BE2C (cell line): Measurements from ENCODE around the gene PPP3CA.

Experiments
- DNase-seq: peaks from one replicate; pipeline ENCODE4 v3.0.0-alpha.2; 2020
- H3K27me3 ChIP-seq: fragments of 250-450 bp; sonication (Bioruptor Pico); 2 replicates; pipeline ENCODE4 v1.5.1; 2020; ENCODE audit warnings: mild to moderate bottlenecking
- H3K36me3 ChIP-seq: fragments of 250-450 bp; sonication (Bioruptor Pico); 2 replicates; pipeline ENCODE4 v1.5.1; 2020; ENCODE audit warnings: mild to moderate bottlenecking
- H3K4me1 ChIP-seq: fragments of 250-450 bp; sonication (Bioruptor Pico); 2 replicates; pipeline ENCODE4 v1.5.1; 2020
- H3K4me3 ChIP-seq: 2 replicates; pipeline ENCODE4 v1.5.1; 2011; ENCODE audit warnings: low read depth, low read length
- H3K9me3 ChIP-seq: fragments of 250-450 bp; sonication (Bioruptor Pico); 2 replicates; pipeline ENCODE4 v1.5.1; 2020
- CTCF ChIP-seq: IDR thresholded peaks from 2 replicates; pipeline ENCODE4 v1.5.1; 2012; ENCODE audit warnings: mild to moderate bottlenecking, low read depth, low read length

The PPP3CA gene

GRCh38 chr4:101290654-101291053 is 56.7 kb downstream of the PPP3CA start:
- TF ChIP-seq CTCF = no peak
- H3K9me3 ChIP-seq = no peaks in the 10 kb centered on the region
- DNase-seq = no peak
- no peak overlapping the region for H3K4me3 ChIP-seq
- H3K27me3 ChIP-seq = no peaks in the 10 kb centered on the region
- H3K36me3 ChIP-seq = no peaks in the 10 kb centered on the region
- peaks cover 12% of the 10 kb centered on the region for H3K4me1 ChIP-seq

- peaks cover 12% of the 10 kb centered on the region for H3K4me1 ChIP-seq
Observed at GRCh38 chr4:101289306-101289705, 58.0 kb downstream of the PPP3CA start.

GRCh38 chr4:101288365-101289145 is 58.8 kb downstream of the PPP3CA start:
- Histone ChIP-seq H3K27me3 (no peaks in the 10 kb centered on the region), H3K4me3 (no peak overlapping the region), H3K4me1 (peaks cover 12% of the 10 kb centered on the region), H3K9me3 (no peaks in the 10 kb centered on the region), H3K36me3 (no peaks in the 10 kb centered on the region)
- TF ChIP-seq CTCF = no peak
- DNase-seq = no peak

More at GRCh38 chr4:101289306-101289705, 58.0 kb downstream of the PPP3CA start:
- no peak for TF ChIP-seq CTCF
- Histone ChIP-seq H3K9me3 (no peaks in the 10 kb centered on the region), H3K27me3 (no peaks in the 10 kb centered on the region), H3K36me3 (no peaks in the 10 kb centered on the region), H3K4me3 (no peak overlapping the region)
- no peak for DNase-seq

- Histone ChIP-seq H3K27me3 (no peaks in the 10 kb centered on the region), H3K4me1 (peaks cover 4% of the 10 kb centered on the region), H3K4me3 (no peak overlapping the region), H3K36me3 (no peaks in the 10 kb centered on the region), H3K9me3 (no peaks in the 10 kb centered on the region)
- TF ChIP-seq CTCF = no peak
- no peak for DNase-seq
Observed at GRCh38 chr4:101287324-101287723, 60.0 kb downstream of the PPP3CA start.

GRCh38 chr4:101286663-101287062 is 60.7 kb downstream of the PPP3CA start:
- no peaks in the 10 kb centered on the region for H3K27me3 ChIP-seq
- TF ChIP-seq CTCF = no peak
- H3K4me1 ChIP-seq = no peaks in the 10 kb centered on the region; the same call in 1 of the 2 replicates
- no peak for DNase-seq
- H3K4me3 ChIP-seq = no peak overlapping the region
- no peaks in the 10 kb centered on the region for H3K9me3 ChIP-seq
- H3K36me3 ChIP-seq = no peaks in the 10 kb centered on the region

- Histone ChIP-seq H3K27me3 (no peaks in the 10 kb centered on the region), H3K4me3 (no peak overlapping the region), H3K4me1 (no peaks in the 10 kb centered on the region; the same call in 1 of the 2 replicates), H3K36me3 (no peaks in the 10 kb centered on the region), H3K9me3 (no peaks in the 10 kb centered on the region)
- no peak for DNase-seq
- no peak for TF ChIP-seq CTCF
Observed at GRCh38 chr4:101285985-101286384, 61.3 kb downstream of the PPP3CA start.
